Spleen (tissue), 7 donors: Measurements from ENCODE around the gene ITPK1.

Source experiments
- POLR2A ChIP-seq, 3 donors: fragments of 450-650 bp; IDR thresholded peaks; one replicate each; pipeline ENCODE4 v1.5.1; 2017; ENCODE audit warnings: antibody characterized with exemption in 3 of 3, mild to moderate bottlenecking in 1 of 3
- POLR2AphosphoS5 ChIP-seq, 3 donors: sonication (generic); formaldehyde crosslinking; IDR thresholded peaks; one replicate each; pipeline ENCODE4 v1.5.1; 2017; ENCODE audit warnings: antibody characterized with exemption in 3 of 3
- TF ChIP-seq, protein P1 (sequence below), 11 experiments: fragments of 200-600 bp in 7 of 11; fragments of 450-650 bp in 4 of 11; sonication (generic) in 4 of 11; IDR thresholded peaks in 8 of 11; conservative IDR thresholded peaks in 3 of 11; 1 replicate in 7 of 11; 2 replicates in 4 of 11; pipeline versions ENCODE4 v1.4.0 to v1.8.0; 2016 to 2021; ENCODE audit warnings: antibody characterized with exemption in 11 of 11, inconsistent platforms in 4 of 11, mild to moderate bottlenecking in 1 of 11
- donor health status: DM: no; HTN: no; CAD: no; lungs with moderate emphysema.
- donor health status: DM: no; HTN: no; CAD: no.
- donor health status: DM: no; HTN: no; CAD: no.

DNA sequence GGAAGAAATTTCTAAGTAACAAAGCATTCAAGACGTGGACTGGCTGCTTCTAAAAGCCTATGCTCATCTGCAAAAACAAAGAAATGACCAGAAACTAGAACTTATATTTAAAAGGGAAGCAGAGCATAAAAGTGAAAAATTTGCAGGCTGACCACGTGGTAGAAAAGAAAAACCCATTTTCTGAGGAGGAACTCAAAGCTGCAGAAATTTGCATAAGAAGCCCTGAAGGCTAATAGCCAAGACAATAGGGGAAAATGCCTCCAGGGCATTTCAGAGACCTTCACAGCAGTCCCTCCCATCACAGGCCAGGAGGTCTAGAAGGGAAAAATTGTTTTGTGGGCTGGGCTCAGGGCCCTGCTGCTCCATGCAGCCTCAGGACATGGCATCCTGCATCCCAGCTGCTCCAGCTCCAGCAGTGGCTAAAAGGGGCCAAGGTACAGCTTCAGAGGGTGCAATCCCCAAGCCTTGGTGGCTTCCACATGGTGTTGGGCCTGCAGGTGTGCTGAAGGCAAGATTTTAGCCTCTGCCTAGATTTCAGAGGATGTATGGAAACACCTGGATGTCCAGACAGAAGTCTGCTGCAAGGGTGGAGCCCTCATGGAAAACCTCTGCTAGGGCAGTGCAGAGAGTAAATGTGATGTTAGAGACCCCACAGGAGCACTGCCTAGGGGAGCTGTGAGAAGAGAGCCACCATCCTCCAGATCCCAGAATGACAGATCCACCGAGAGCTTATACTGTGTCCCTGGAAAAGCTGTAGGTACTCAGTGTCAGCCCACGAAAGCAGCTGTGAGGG lies 137.3 kb downstream of the ITPK1 start:
- TF ChIP-seq, protein P1, sequence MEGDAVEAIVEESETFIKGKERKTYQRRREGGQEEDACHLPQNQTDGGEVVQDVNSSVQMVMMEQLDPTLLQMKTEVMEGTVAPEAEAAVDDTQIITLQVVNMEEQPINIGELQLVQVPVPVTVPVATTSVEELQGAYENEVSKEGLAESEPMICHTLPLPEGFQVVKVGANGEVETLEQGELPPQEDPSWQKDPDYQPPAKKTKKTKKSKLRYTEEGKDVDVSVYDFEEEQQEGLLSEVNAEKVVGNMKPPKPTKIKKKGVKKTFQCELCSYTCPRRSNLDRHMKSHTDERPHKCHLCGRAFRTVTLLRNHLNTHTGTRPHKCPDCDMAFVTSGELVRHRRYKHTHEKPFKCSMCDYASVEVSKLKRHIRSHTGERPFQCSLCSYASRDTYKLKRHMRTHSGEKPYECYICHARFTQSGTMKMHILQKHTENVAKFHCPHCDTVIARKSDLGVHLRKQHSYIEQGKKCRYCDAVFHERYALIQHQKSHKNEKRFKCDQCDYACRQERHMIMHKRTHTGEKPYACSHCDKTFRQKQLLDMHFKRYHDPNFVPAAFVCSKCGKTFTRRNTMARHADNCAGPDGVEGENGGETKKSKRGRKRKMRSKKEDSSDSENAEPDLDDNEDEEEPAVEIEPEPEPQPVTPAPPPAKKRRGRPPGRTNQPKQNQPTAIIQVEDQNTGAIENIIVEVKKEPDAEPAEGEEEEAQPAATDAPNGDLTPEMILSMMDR (IDR thresholded peaks at IDR 0.05 in 8 of 11, conservative IDR thresholded peaks at IDR 0.05 in 3 of 11) = no peak
- TF ChIP-seq POLR2A (IDR thresholded peaks at IDR 0.05) = no peak
- no peak for TF ChIP-seq POLR2AphosphoS5 (IDR thresholded peaks at IDR 0.05)
